ENCODE data around the gene NCR3LG1. TPM values are rescaled to one million over a fixed set of nuclear protein-coding genes. Genes with fewer than 3 reads are reported as not detected.

Gene NCR3LG1
- total RNA-seq, 1 experiment from 2014 or later = 14.8 TPM

DNA sequence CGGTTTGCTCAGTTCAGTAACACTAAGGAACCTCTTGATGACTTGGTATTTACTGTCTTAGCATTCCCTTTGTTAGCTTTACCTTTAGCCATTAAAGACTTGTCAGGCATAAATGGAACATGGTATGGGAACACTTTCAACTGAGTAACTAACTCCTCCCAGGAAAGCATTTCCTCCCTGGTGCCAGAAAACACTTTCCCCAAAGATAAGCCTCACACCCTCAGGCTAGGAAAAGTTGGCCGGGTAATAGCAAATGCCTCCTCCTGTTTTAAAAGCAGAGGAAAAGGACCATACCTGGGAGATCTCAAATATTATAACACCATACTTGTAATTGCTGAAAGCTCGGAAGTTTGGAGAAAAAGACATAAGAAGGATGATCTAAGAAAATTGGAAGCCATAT is 24.9 kb downstream of the NCR3LG1 start:
- ChIA-PET POLR2A (no interaction called here), CTCF (no interaction called here)
- H3K27ac Mint-ChIP-seq (ENCODE audit: unreplicated experiment) = no peak overlapping the region
- H3K36me3 ChIP-seq (ENCODE audit: control insufficient read depth, insufficient read depth, low read length) = peaks cover 3% of the 10 kb centered on the region
- no peak for DNase-seq
- H3K4me3 ChIP-seq (ENCODE audit: low read depth, low read length) = no peak overlapping the region
- H3K27me3 ChIP-seq (replicated peaks; ENCODE audit: control insufficient read depth, insufficient read depth, low read length) = no peaks in the 10 kb centered on the region
- no TSS peak for BruUV-seq (replicated peaks)
- H3K27me3 Mint-ChIP-seq (ENCODE audit: insufficient read depth, unreplicated experiment) = no peaks in the 10 kb centered on the region
- no peak overlapping the region for H3K4me3 Mint-ChIP-seq (ENCODE audit: unreplicated experiment)
- no peaks in the 10 kb centered on the region for H3K4me1 Mint-ChIP-seq (ENCODE audit: low read depth, unreplicated experiment)
- intact Hi-C loops (cut with micrococcal nuclease; ENCODE audit: unreplicated experiment) = no loop called here
- no peaks in the 10 kb centered on the region for H3K4me1 ChIP-seq
- H3K36me3 Mint-ChIP-seq (ENCODE audit: insufficient read depth, unreplicated experiment) = peaks cover 17% of the 10 kb centered on the region
- peaks cover 16% of the 10 kb centered on the region for H3K9me3 Mint-ChIP-seq (ENCODE audit: unreplicated experiment)
- H3K9me3 ChIP-seq = peaks cover 23% of the 10 kb centered on the region
- TF ChIP-seq, protein P1, sequence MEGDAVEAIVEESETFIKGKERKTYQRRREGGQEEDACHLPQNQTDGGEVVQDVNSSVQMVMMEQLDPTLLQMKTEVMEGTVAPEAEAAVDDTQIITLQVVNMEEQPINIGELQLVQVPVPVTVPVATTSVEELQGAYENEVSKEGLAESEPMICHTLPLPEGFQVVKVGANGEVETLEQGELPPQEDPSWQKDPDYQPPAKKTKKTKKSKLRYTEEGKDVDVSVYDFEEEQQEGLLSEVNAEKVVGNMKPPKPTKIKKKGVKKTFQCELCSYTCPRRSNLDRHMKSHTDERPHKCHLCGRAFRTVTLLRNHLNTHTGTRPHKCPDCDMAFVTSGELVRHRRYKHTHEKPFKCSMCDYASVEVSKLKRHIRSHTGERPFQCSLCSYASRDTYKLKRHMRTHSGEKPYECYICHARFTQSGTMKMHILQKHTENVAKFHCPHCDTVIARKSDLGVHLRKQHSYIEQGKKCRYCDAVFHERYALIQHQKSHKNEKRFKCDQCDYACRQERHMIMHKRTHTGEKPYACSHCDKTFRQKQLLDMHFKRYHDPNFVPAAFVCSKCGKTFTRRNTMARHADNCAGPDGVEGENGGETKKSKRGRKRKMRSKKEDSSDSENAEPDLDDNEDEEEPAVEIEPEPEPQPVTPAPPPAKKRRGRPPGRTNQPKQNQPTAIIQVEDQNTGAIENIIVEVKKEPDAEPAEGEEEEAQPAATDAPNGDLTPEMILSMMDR (IDR thresholded peaks at IDR 0.05; ENCODE audit: insufficient read depth in 1 of 2, low read depth in 1 of 2, low read length in 1 of 2, severe bottlenecking in 1 of 2, unreplicated experiment in 1 of 2) = no peak

DNA sequence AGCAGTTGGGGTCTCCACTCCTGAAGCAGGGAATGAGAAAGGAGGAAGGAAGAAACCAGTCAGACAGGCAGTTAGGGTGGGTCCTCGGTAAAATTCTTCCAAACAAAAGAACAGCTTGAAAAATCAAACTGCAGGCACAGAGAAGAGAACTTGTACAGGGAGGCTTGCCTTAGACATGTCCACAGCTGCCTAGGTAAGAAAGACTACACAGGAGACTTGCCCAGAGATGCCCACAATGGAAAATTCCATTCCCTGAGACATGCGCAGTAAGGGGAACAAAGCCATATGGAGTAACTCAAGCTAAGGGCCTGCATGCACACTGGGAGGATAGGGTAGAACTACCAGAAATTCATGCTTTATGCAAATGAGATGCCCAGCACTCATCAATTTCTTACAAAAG is 27.1 kb downstream of the NCR3LG1 start:
- no TSS peak for BruUV-seq (replicated peaks)
- CTCF ChIA-PET = no interaction called here

DNA sequence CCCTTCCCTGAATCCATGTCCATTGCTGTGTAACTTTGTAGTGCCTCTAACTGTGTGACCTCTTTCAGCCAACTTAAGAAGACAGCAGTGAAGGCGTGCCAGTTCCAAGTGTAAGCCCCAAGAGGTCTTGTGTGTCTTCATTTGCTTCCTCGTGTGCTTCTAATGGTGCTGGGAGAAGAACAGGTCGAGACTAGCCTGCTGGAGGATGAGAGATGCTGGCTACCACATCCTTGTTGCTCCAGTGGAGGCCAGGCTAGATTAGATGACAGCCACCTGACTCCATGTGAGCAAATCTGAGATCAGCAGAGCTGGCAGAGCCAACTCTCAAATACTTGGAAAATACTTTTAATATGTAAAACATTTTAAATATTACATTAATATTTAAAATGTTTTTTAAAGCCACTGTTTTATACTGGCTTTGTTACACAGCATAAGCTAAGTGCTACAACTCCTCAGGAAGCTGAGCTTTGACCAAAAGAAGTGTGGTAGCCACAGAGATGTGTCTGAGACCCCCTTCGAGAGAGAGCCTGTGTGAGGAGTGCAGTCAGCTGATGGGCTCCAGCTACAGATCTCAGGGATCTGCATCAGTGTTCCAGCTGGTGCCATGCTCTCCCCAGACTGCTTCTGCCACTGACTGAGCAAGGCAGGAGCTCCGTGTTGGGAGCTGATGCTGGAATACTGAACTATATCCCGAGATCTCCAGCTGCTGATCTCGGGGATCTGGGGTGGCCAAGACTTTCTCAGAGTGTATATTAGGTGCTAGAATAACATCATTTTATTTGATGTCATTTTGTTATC is 28.0 kb downstream of the NCR3LG1 start:
- no peak for DNase-seq
- CTCF ChIA-PET = interaction anchor here (1.0 kb wide), 1 partner anchor 14 kb away, joined by 3 read pairs; no protein-coding TSS in a partner anchor
- Histone ChIP-seq H3K27me3 (replicated peaks; ENCODE audit: control insufficient read depth, insufficient read depth, low read length) (no peaks in the 10 kb centered on the region; the same call in 1 of the 2 replicates), H3K4me3 (ENCODE audit: low read depth, low read length) (no peak overlapping the region), H3K4me1 (no peaks in the 10 kb centered on the region), H3K36me3 (ENCODE audit: control insufficient read depth, insufficient read depth, low read length) (no peaks in the 10 kb centered on the region), H3K9me3 (peaks cover 6% of the 10 kb centered on the region; the same call in 1 of the 2 replicates)
- POLR2A ChIA-PET = interaction anchor here (0.6 kb wide), 1 partner anchor 27 kb away, joined by 10 read pairs; no protein-coding TSS in a partner anchor
- no TSS peak for BruUV-seq (replicated peaks)
- Mint-ChIP-seq H3K4me3 (ENCODE audit: unreplicated experiment) (no peak overlapping the region), H3K27me3 (ENCODE audit: insufficient read depth, unreplicated experiment) (no peaks in the 10 kb centered on the region), H3K9me3 (ENCODE audit: unreplicated experiment) (no peaks in the 10 kb centered on the region), H3K27ac (ENCODE audit: unreplicated experiment) (no peak overlapping the region), H3K4me1 (ENCODE audit: low read depth, unreplicated experiment) (no peaks in the 10 kb centered on the region), H3K36me3 (ENCODE audit: insufficient read depth, unreplicated experiment) (peaks cover 15% of the 10 kb centered on the region)
- intact Hi-C loops (cut with micrococcal nuclease; ENCODE audit: unreplicated experiment) = no loop called here
- TF ChIP-seq, protein P1 (IDR thresholded peaks at IDR 0.05; ENCODE audit: insufficient read depth in 1 of 2, low read depth in 1 of 2, low read length in 1 of 2, severe bottlenecking in 1 of 2, unreplicated experiment in 1 of 2) = no peak

More for the DNA sequence above, 27.1 kb downstream of the NCR3LG1 start:
- H3K27me3 ChIP-seq (replicated peaks; ENCODE audit: control insufficient read depth, insufficient read depth, low read length) = no peaks in the 10 kb centered on the region
- intact Hi-C loops (cut with micrococcal nuclease; ENCODE audit: unreplicated experiment) = no loop called here
- POLR2A ChIA-PET = no interaction called here
- H3K27ac Mint-ChIP-seq (ENCODE audit: unreplicated experiment) = no peak overlapping the region
- no peaks in the 10 kb centered on the region for H3K27me3 Mint-ChIP-seq (ENCODE audit: insufficient read depth, unreplicated experiment)
- no peak for DNase-seq
- TF ChIP-seq, protein P1 (IDR thresholded peaks at IDR 0.05; ENCODE audit: insufficient read depth in 1 of 2, low read depth in 1 of 2, low read length in 1 of 2, severe bottlenecking in 1 of 2, unreplicated experiment in 1 of 2) = no peak
- peaks cover 6% of the 10 kb centered on the region; the same call in 1 of the 2 replicates for H3K9me3 ChIP-seq
- H3K9me3 Mint-ChIP-seq (ENCODE audit: unreplicated experiment) = no peaks in the 10 kb centered on the region
- no peaks in the 10 kb centered on the region for H3K36me3 ChIP-seq (ENCODE audit: control insufficient read depth, insufficient read depth, low read length)
- no peak overlapping the region for H3K4me3 Mint-ChIP-seq (ENCODE audit: unreplicated experiment)
- H3K4me3 ChIP-seq (ENCODE audit: low read depth, low read length) = no peak overlapping the region
- peaks cover 18% of the 10 kb centered on the region for H3K36me3 Mint-ChIP-seq (ENCODE audit: insufficient read depth, unreplicated experiment)
- H3K4me1 ChIP-seq = no peaks in the 10 kb centered on the region
- H3K4me1 Mint-ChIP-seq (ENCODE audit: low read depth, unreplicated experiment) = no peaks in the 10 kb centered on the region

All from Caco-2 (cell line).